22Rv1 (cell line): ENCODE measurements around the gene CAMK2G.

Experiments used
- H3K27ac ChIP-seq: fragments of 450-650 bp; 2 replicates; pipeline ENCODE4 v1.5.1; 2017
- CTCF ChIP-seq: fragments of 450-650 bp; IDR thresholded peaks from 2 replicates; pipeline ENCODE4 v1.5.1; 2017; ENCODE audit warnings: mild to moderate bottlenecking
- ZFX ChIP-seq: fragments of 450-650 bp; IDR thresholded peaks from 2 replicates; pipeline ENCODE4 v1.6.1; 2017; ENCODE audit warnings: antibody characterized with exemption, borderline replicate concordance

The CAMK2G gene

GRCh38 chr10:73908853-73909539, 34.6 kb upstream of the CAMK2G start:
- H3K27ac ChIP-seq: no peak overlapping the region
- TF ChIP-seq CTCF (no peak), ZFX (no peak)

- no peak overlapping the region for H3K27ac ChIP-seq
- TF ChIP-seq ZFX (no peak), CTCF (no peak)
Measured at GRCh38 chr10:73907841-73908517, 33.6 kb upstream of the CAMK2G start.

GRCh38 chr10:73906524-73907447, 32.4 kb upstream of the CAMK2G start:
- TF ChIP-seq ZFX (no peak), CTCF (no peak)
- no peak overlapping the region for H3K27ac ChIP-seq

GRCh38 chr10:73905256-73906020, 31.1 kb upstream of the CAMK2G start:
- no peak for TF ChIP-seq ZFX
- TF ChIP-seq CTCF: no peak

GRCh38 chr10:73902351-73902750, 28.0 kb upstream of the CAMK2G start:
- no peak overlapping the region for H3K27ac ChIP-seq

More at GRCh38 chr10:73905256-73906020, 31.1 kb upstream of the CAMK2G start:
- H3K27ac ChIP-seq: no peak overlapping the region

More at GRCh38 chr10:73902351-73902750, 28.0 kb upstream of the CAMK2G start:
- TF ChIP-seq CTCF (no peak), ZFX (no peak)
